Nephron (organoid): ENCODE results near the gene PRR5L.

ENCODE experiments used
- H3K27ac Mint-ChIP-seq, 3 experiments: 2 replicates each; pipeline ENCODE4 v1.8.0; 2020; ENCODE audit warnings: mixed read lengths in 3 of 3, mild to moderate bottlenecking in 2 of 3, moderate library complexity in 1 of 3
- H3K27me3 Mint-ChIP-seq: 2 replicates; pipeline ENCODE4 v1.8.0; 2021; ENCODE audit warnings: low read depth, mild to moderate bottlenecking, moderate library complexity, mixed read lengths
- H3K36me3 Mint-ChIP-seq: 2 replicates; pipeline ENCODE4 v1.8.0; 2020; ENCODE audit warnings: low read depth, mixed read lengths
- H3K4me1 Mint-ChIP-seq: 2 replicates; pipeline ENCODE4 v1.8.0; 2020; ENCODE audit warnings: mixed read lengths
- H3K4me3 Mint-ChIP-seq, 3 experiments: 2 replicates each; pipeline ENCODE4 v1.8.0; 2020; ENCODE audit warnings: mild to moderate bottlenecking in 3 of 3, mixed read lengths in 3 of 3, moderate library complexity in 2 of 3
- H3K9me3 Mint-ChIP-seq: 2 replicates; pipeline ENCODE4 v1.8.0; 2020; ENCODE audit warnings: mixed read lengths
- CTCF ChIP-seq, 3 experiments: fragments of 200-600 bp; sonication (generic); IDR thresholded peaks; one replicate each; pipeline ENCODE4 v1.5.0; 2021; ENCODE audit warnings: antibody characterized with exemption in 3 of 3; ENCODE audit not compliant: unreplicated experiment in 3 of 3

PRR5L gene

DNA sequence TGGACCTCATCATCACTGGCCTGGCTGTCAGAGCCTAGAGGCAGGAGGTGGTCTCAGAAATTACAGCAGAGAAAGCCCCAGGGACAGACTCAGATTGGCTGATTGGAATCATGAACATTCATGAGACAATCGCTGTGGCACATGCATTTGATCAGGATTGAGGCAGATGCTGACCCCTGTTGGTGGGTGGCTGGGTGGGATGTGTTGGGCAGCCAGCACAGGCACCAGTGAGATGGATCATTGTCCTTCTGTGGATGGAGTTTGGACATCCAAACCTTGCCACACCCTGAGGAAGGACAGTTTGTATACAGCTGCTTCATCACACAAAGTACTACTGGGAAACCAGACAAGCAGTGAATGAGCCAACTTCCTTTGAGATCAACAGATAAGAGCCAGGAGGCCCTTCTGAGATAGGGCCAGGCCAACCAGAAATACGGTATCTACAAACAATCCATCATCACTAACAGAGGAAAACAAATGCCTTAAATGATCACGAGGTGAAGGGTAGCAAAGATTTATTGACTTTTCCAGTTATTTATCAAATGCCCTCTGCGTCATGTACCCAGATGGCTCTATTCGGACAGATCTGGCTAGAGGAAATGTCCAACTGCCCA, 24.2 kb upstream of the PRR5L start:
- Mint-ChIP-seq H3K36me3 (peaks cover 51% of the 10 kb centered on the region), H3K27ac (no peak overlapping the region), H3K9me3 (no peaks in the 10 kb centered on the region), H3K4me3 (no peak overlapping the region), H3K4me1 (peaks cover 14% of the 10 kb centered on the region), H3K27me3 (peaks cover 3% of the 10 kb centered on the region)
- TF ChIP-seq CTCF (IDR thresholded peaks at IDR 0.05; ENCODE audit: unreplicated experiment in 3 of 3), result no peak

- peaks cover 3% of the 10 kb centered on the region for H3K27me3 Mint-ChIP-seq
- H3K4me1 Mint-ChIP-seq, result peaks cover 20% of the 10 kb centered on the region
- peaks cover 51% of the 10 kb centered on the region for H3K36me3 Mint-ChIP-seq
- TF ChIP-seq CTCF (IDR thresholded peaks at IDR 0.05; ENCODE audit: unreplicated experiment in 3 of 3), result no peak
- H3K4me3 Mint-ChIP-seq, result no peak overlapping the region
- H3K9me3 Mint-ChIP-seq, result no peaks in the 10 kb centered on the region
- no peak overlapping the region for H3K27ac Mint-ChIP-seq
These were observed 23.0 kb upstream of the PRR5L start for GRCh38 chr11:36273110-36273509.

GRCh38 chr11:36274414-36274813, 21.7 kb upstream of the PRR5L start:
- H3K4me1 Mint-ChIP-seq, result peaks cover 27% of the 10 kb centered on the region
- H3K27ac Mint-ChIP-seq, result no peak overlapping the region
- H3K9me3 Mint-ChIP-seq, result no peaks in the 10 kb centered on the region
- H3K27me3 Mint-ChIP-seq, result no peaks in the 10 kb centered on the region
- peaks cover 46% of the 10 kb centered on the region for H3K36me3 Mint-ChIP-seq
- H3K4me3 Mint-ChIP-seq, result no peak overlapping the region
- no peak for TF ChIP-seq CTCF (IDR thresholded peaks at IDR 0.05; ENCODE audit: unreplicated experiment in 3 of 3)

DNA sequence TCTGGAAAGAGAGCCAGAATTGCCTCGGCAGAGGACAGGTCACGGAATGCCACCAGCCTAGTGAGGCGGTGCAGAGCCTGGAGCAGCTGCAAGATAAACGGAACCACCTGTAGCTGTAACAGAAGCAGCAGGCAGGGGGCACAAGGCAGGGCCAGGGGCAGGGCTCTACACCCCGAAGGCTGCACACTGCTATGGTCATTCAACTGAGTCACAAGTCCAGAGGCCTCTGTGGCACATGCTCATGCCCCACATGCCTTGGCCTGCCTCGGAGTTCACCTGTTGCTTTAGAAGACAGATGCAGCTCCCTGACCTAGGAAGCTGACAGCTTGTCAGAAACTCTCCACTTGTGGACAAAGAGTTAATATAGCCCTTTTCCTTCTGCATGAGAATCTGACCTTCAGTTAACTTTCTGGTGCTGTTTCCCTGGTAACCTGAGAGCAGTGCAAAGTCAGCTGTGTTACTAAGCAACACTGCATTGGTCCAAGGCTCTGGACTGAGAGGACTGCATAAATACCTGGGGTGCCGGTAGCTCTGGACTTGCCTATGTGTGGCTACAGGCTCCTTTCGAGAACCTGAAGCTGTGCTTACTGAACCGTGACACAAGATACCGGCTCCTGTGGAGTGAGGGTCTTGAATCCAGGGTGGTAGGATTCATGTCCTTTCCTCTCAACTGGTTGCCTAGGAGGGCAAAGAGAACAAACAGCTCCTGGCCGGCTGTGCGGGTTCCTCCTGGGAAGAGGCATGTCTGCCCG, 17.4 kb upstream of the PRR5L start:
- peaks cover 25% of the 10 kb centered on the region for H3K4me1 Mint-ChIP-seq
- no peak overlapping the region for H3K4me3 Mint-ChIP-seq
- peak overlapping the region in 1 of 3 experiments; percentile 80 for H3K27ac Mint-ChIP-seq
- peaks cover 24% of the 10 kb centered on the region for H3K9me3 Mint-ChIP-seq
- no peak for TF ChIP-seq CTCF (IDR thresholded peaks at IDR 0.05; ENCODE audit: unreplicated experiment in 3 of 3)
- H3K36me3 Mint-ChIP-seq, result peaks cover 28% of the 10 kb centered on the region
- no peaks in the 10 kb centered on the region for H3K27me3 Mint-ChIP-seq

DNA sequence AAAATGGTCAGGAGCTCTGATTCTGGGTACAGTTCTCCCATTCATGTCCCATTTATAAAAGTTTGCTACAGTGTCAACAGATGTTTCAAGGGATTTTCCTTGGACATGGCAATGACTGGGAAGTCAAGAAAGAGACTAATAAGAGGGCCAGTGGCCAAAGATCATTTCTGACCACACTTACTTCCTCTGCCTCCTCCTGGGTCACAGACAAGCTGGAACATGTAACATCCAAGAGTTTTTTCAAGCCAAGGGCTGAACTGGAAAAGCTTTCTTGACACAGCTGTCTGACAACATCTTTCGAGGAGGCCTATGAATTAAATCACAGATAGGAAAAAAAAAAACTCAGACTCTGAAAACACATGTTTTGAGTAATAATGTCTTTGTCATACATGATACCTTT, 15.6 kb upstream of the PRR5L start:
- Mint-ChIP-seq H3K27ac (peak overlapping the region in 1 of 3 experiments; percentile 52), H3K36me3 (peaks cover 25% of the 10 kb centered on the region), H3K4me3 (no peak overlapping the region), H3K4me1 (peaks cover 25% of the 10 kb centered on the region), H3K27me3 (no peaks in the 10 kb centered on the region), H3K9me3 (peaks cover 25% of the 10 kb centered on the region)
- no peak for TF ChIP-seq CTCF (IDR thresholded peaks at IDR 0.05; ENCODE audit: unreplicated experiment in 3 of 3)

- no peak overlapping the region for H3K4me3 Mint-ChIP-seq
- H3K27me3 Mint-ChIP-seq, result no peaks in the 10 kb centered on the region
- H3K9me3 Mint-ChIP-seq, result peaks cover 25% of the 10 kb centered on the region
- H3K27ac Mint-ChIP-seq, result no peak overlapping the region
- peaks cover 25% of the 10 kb centered on the region for H3K4me1 Mint-ChIP-seq
- peaks cover 22% of the 10 kb centered on the region for H3K36me3 Mint-ChIP-seq
- TF ChIP-seq CTCF (IDR thresholded peaks at IDR 0.05; ENCODE audit: unreplicated experiment in 3 of 3), result no peak
These were observed 14.2 kb upstream of the PRR5L start for GRCh38 chr11:36281850-36282249.
